DOHH2 (cell line): ENCODE results near the gene NBAS.

Source experiments
- H3F3A ChIP-seq: fragments of 200-600 bp; sonication (generic), shearing (Covaris generic); 2 replicates; pipeline ENCODE4 v1.6.0; 2016; ENCODE audit warnings: antibody characterized with exemption, mild to moderate bottlenecking; ENCODE audit not compliant: control insufficient read depth, insufficient read depth
- H3K27ac ChIP-seq: fragments of 200-600 bp; sonication (generic); 2 replicates; pipeline ENCODE4 v1.5.1; 2014; ENCODE audit warnings: low read depth, mild to moderate bottlenecking, low read length, moderate library complexity
- H3K27me3 ChIP-seq: fragments of 200-600 bp; sonication (generic); 2 replicates; pipeline ENCODE4 v1.6.1; 2014; ENCODE audit warnings: mild to moderate bottlenecking, low read length, mixed read lengths; ENCODE audit not compliant: control insufficient read depth
- H3K36me3 ChIP-seq: fragments of 200-600 bp; sonication (generic); 2 replicates; pipeline ENCODE4 v1.6.1; 2014; ENCODE audit warnings: mild to moderate bottlenecking, low read length, moderate library complexity, mixed read lengths; ENCODE audit not compliant: control insufficient read depth
- H3K4me1 ChIP-seq: fragments of 200-600 bp; sonication (generic); 2 replicates; pipeline ENCODE4 v1.6.1; 2014; ENCODE audit warnings: mild to moderate bottlenecking, low read length, mixed read lengths; ENCODE audit not compliant: control insufficient read depth
- H3K4me2 ChIP-seq: fragments of 200-600 bp; sonication (generic); 2 replicates; pipeline ENCODE4 v1.6.0; 2014; ENCODE audit warnings: mild to moderate bottlenecking, low read length, moderate library complexity
- H3K4me3 ChIP-seq: fragments of 200-600 bp; sonication (generic); 2 replicates; pipeline ENCODE4 v1.5.1; 2014; ENCODE audit warnings: mild to moderate bottlenecking, low read length, mixed read lengths
- H3K79me2 ChIP-seq: fragments of 200-600 bp; sonication (generic); 2 replicates; pipeline ENCODE4 v1.6.1; 2014; ENCODE audit warnings: mild to moderate bottlenecking, low read length, mixed read lengths; ENCODE audit not compliant: control insufficient read depth
- H3K9me2 ChIP-seq: fragments of 200-600 bp; sonication (generic); replicated peaks from 2 replicates; pipeline ENCODE4 v1.6.1; 2014; ENCODE audit warnings: mild to moderate bottlenecking, low read length, mixed read lengths; ENCODE audit not compliant: control insufficient read depth
- H3K9me3 ChIP-seq: fragments of 200-600 bp; sonication (generic); 2 replicates; pipeline ENCODE4 v1.6.1; 2014; ENCODE audit warnings: antibody characterized with exemption, low read length, mixed read lengths; ENCODE audit not compliant: control insufficient read depth, insufficient read depth
- H4K20me1 ChIP-seq: fragments of 200-600 bp; sonication (generic); 2 replicates; pipeline ENCODE4 v1.6.0; 2014; ENCODE audit warnings: low read depth, mild to moderate bottlenecking, antibody characterized with exemption, low read length, moderate library complexity; ENCODE audit not compliant: control insufficient read depth, insufficient read depth
- EZH2phosphoT487 ChIP-seq: fragments of 200-600 bp; sonication (generic); IDR thresholded peaks from 2 replicates; pipeline ENCODE4 v1.6.1; 2017; ENCODE audit warnings: borderline replicate concordance, mild to moderate bottlenecking, antibody characterized with exemption, low read length, moderate library complexity, mixed read lengths
- TF ChIP-seq, protein P1 (sequence below): fragments of 200-600 bp; sonication (generic); IDR thresholded peaks from one replicate; pipeline ENCODE4 v1.5.1; 2014; ENCODE audit warnings: antibody characterized with exemption, mild to moderate bottlenecking, low read depth, low read length; ENCODE audit not compliant: poor library complexity, severe bottlenecking

NBAS gene

DNA sequence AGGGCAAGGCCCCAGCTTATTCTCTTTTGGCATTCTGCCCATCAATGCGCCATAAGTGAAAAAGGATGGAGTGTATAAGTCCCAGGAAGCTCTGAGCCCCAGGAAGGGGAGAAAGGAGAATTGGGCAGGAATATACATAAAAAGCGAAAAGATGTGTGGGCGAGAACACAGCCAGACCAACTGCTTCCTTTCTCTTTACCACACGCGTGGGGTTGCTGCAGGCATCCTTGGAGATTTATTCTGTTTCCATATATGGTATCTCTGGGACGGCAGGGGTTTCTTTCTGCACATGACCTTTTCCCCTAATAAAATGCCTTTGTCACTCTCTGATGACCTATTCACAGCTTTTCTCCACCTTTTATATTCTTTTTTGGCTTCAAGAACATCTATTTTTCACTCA, 440.5 kb downstream of the NBAS start:
- TF ChIP-seq EZH2phosphoT487, result no peak
- TF ChIP-seq, protein P1, sequence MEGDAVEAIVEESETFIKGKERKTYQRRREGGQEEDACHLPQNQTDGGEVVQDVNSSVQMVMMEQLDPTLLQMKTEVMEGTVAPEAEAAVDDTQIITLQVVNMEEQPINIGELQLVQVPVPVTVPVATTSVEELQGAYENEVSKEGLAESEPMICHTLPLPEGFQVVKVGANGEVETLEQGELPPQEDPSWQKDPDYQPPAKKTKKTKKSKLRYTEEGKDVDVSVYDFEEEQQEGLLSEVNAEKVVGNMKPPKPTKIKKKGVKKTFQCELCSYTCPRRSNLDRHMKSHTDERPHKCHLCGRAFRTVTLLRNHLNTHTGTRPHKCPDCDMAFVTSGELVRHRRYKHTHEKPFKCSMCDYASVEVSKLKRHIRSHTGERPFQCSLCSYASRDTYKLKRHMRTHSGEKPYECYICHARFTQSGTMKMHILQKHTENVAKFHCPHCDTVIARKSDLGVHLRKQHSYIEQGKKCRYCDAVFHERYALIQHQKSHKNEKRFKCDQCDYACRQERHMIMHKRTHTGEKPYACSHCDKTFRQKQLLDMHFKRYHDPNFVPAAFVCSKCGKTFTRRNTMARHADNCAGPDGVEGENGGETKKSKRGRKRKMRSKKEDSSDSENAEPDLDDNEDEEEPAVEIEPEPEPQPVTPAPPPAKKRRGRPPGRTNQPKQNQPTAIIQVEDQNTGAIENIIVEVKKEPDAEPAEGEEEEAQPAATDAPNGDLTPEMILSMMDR, result no peak
- Histone ChIP-seq H3K4me3 (no peak overlapping the region), H3K4me2 (no peak overlapping the region), H3K9me2 (no peaks in the 10 kb centered on the region), H3K79me2 (no peaks in the 10 kb centered on the region), H3K27me3 (no peaks in the 10 kb centered on the region), H3F3A (no peaks in the 10 kb centered on the region), H3K36me3 (no peaks in the 10 kb centered on the region), H3K4me1 (peaks cover 17% of the 10 kb centered on the region), H3K9me3 (no peaks in the 10 kb centered on the region), H3K27ac (no peak overlapping the region), H4K20me1 (no peaks in the 10 kb centered on the region)

DNA sequence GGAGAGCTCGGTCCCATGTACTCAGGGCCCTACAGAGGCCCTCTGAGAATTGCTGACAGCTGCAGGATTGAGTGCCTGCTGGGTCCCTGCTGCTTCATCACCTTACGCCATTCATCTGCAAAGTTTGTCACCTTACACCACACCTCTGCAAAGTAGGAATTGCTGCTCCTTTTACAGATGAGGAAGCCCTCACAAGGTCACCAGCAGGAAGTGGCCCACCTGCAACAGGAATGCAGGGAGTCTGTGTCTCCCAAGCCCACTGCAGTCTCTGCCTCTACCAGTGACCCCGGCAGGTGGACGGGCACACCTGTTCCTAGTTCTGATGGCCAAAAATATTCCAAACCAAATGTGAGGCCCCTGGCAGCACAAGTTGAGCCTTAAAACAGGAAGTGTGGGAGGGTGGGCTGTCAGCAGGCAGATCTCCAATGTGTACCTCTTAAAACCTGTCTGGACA, 441.4 kb downstream of the NBAS start:
- Histone ChIP-seq H3K36me3 (no peaks in the 10 kb centered on the region), H3K4me2 (no peak overlapping the region), H3K9me2 (no peaks in the 10 kb centered on the region), H3K4me3 (no peak overlapping the region), H3K9me3 (no peaks in the 10 kb centered on the region), H4K20me1 (no peaks in the 10 kb centered on the region), H3K27ac (no peak overlapping the region), H3K27me3 (no peaks in the 10 kb centered on the region), H3F3A (no peaks in the 10 kb centered on the region), H3K79me2 (no peaks in the 10 kb centered on the region), H3K4me1 (peaks cover 17% of the 10 kb centered on the region)
- TF ChIP-seq EZH2phosphoT487, result no peak
- TF ChIP-seq, protein P1, result no peak

DNA sequence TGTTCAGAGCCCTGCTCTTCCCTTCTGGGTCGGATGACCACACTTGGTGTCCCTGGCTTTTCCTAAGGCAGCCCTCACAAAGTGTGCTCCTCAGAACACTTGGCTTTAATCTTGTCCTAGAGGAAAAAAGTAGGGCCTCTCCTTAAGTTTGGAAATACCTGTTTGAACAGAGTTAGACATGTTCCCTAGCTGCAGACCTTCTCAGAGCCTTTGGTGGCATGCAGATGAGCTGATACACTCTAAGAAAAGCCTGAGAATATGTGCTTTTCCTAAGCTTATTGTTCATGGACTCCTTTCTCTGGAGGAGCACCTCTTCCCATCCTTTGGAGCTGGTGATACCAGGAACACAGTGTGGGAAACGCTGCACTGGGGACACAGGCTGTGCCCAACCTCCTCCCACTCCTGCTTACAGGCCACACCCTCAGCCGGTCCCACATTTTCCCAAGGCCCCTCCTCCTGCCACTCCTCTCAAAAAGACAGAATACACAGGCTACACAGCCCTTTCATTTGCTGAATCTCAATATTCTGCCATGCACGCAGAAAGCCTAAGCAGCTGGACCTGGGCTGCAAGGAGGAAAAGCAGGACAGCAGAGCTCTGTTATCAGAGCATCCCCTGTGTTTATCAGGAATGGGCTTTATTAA, 443.6 kb downstream of the NBAS start:
- Histone ChIP-seq H3K36me3 (no peaks in the 10 kb centered on the region), H3K27ac (no peak overlapping the region), H3K4me2 (no peak overlapping the region), H3F3A (no peaks in the 10 kb centered on the region), H3K4me1 (peaks cover 10% of the 10 kb centered on the region), H3K79me2 (no peaks in the 10 kb centered on the region), H3K9me2 (no peaks in the 10 kb centered on the region), H4K20me1 (no peaks in the 10 kb centered on the region), H3K4me3 (no peak overlapping the region), H3K27me3 (no peaks in the 10 kb centered on the region), H3K9me3 (no peaks in the 10 kb centered on the region)
- TF ChIP-seq EZH2phosphoT487, result no peak
- TF ChIP-seq, protein P1, result no peak
